Measurements from ENCODE around the gene GLI3.

The GLI3 gene

DNA sequence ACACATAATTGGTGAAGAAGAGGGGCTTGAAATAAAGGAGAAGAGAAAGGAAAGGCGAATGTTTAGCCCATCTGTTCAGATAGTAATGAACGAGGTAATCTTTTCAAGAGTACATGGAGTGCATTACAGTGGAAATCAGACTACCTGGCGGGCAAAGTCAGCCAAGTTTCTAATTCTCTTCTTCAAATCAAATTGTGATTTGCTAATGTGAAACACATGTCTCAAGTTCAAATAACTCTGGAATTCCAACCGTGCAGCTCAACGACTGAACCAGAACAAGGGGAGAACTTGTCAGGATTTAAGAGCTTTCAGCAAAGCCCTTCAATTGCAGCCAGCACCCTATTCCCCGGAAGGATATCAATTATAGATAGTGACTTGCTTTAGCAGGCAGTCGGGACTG lies 216.9 kb downstream of the GLI3 start:
- H3K27ac ChIP-seq (ENCODE audit: low read length) = no peak overlapping the region
- no peak overlapping the region for H3K9ac ChIP-seq (ENCODE audit: low read depth, low read length)
- no peak for DNase-seq
- H3K36me3 ChIP-seq (ENCODE audit: insufficient read depth, low read length) = peaks cover 59% of the 10 kb centered on the region
- no peaks in the 10 kb centered on the region for H3K27me3 ChIP-seq (ENCODE audit: insufficient read depth, low read length, poor library complexity)
- H3K9me3 ChIP-seq (ENCODE audit: insufficient read depth, low read length, severe bottlenecking) = no peaks in the 10 kb centered on the region
- no peak overlapping the region for H3K4me2 ChIP-seq (ENCODE audit: insufficient read depth, low read length)
- no peaks in the 10 kb centered on the region for H3K79me2 ChIP-seq (ENCODE audit: insufficient read depth, low read length)
- TF ChIP-seq EZH2 (IDR thresholded peaks at IDR 0.05; ENCODE audit: borderline replicate concordance, low read depth, low read length, severe bottlenecking) (no peak), CTCF (IDR thresholded peaks at IDR 0.05; ENCODE audit: borderline replicate concordance, extremely low read depth, low read length, poor library complexity, severe bottlenecking) (no peak)
- no peak overlapping the region for H3K4me3 ChIP-seq (ENCODE audit: low read depth in 1 of 2, low read length in 2 of 2)
- no peak for ATAC-seq (ENCODE audit: insufficient read depth, low read depth)
- no peaks in the 10 kb centered on the region for H4K20me1 ChIP-seq (ENCODE audit: insufficient read depth, low read length)
- no peak overlapping the region for H2AFZ ChIP-seq (ENCODE audit: low read depth, low read length)
- no peaks in the 10 kb centered on the region for H3K4me1 ChIP-seq (ENCODE audit: insufficient read depth, low read length)

DNA sequence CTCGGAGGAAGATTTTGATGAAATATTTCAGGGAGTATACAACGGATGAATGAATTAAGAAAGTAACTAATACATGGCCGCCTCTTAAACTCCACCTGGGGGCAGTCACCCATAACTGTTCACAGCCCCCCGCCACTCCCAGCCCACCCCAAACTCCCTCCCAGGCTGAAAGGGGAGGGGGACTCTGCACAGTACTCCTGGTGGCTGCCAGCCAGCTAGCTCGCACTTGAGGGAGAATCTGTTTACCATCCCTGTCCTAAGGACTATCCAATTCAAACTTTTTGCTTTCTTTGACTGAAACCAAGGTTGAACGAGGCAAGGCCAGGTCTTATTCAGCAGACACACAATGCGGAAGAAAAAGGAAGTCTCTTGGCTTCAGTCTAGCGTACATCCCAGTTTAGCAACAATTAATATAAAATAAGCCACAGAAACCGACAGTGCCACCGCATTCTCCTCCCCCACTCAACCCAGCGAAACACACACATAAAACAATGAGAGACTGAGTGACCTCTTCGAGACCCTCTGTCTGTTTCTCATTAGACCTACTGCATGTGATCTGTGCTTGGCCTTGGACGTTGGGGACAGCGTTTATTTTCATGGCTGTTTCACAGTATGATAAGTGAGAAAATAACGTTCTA lies 219.5 kb downstream of the GLI3 start:
- Histone ChIP-seq H3K4me2 (ENCODE audit: insufficient read depth, low read length) (no peak overlapping the region), H2AFZ (ENCODE audit: low read depth, low read length) (no peak overlapping the region), H3K9ac (ENCODE audit: low read depth, low read length) (no peak overlapping the region), H3K36me3 (ENCODE audit: insufficient read depth, low read length) (peaks cover 44% of the 10 kb centered on the region), H3K4me3 (ENCODE audit: low read depth in 1 of 2, low read length in 2 of 2) (no peak overlapping the region), H3K27me3 (ENCODE audit: insufficient read depth, low read length, poor library complexity) (no peaks in the 10 kb centered on the region), H4K20me1 (ENCODE audit: insufficient read depth, low read length) (no peaks in the 10 kb centered on the region), H3K9me3 (ENCODE audit: insufficient read depth, low read length, severe bottlenecking) (no peaks in the 10 kb centered on the region), H3K4me1 (ENCODE audit: insufficient read depth, low read length) (no peaks in the 10 kb centered on the region), H3K27ac (ENCODE audit: low read length) (no peak overlapping the region), H3K79me2 (ENCODE audit: insufficient read depth, low read length) (no peaks in the 10 kb centered on the region)
- ATAC-seq (ENCODE audit: insufficient read depth, low read depth) (no peak), DNase-seq (no peak)
- TF ChIP-seq CTCF (IDR thresholded peaks at IDR 0.05; ENCODE audit: borderline replicate concordance, extremely low read depth, low read length, poor library complexity, severe bottlenecking) = no peak
- TF ChIP-seq EZH2 (IDR thresholded peaks at IDR 0.05; ENCODE audit: borderline replicate concordance, low read depth, low read length, severe bottlenecking) = no peak

DNA sequence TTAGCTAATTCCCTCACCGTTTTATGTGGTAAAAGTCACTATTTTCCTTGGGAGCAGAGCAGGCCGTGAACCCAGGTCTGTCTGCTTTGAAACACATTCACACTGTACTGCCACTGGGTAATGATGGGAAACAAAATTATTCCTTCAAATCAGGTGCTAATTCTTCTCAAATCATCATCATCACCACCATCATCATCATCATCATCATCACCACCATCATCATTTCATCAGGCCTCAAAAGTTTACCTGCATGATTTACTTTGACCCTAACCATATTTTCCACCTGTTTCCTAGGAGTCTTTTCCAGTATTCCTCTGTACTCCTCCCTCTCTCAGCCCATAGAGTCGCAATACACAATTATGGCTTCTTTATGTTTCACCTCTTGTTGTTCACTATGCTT lies 220.5 kb downstream of the GLI3 start:
- Histone ChIP-seq H3K9ac (ENCODE audit: low read depth, low read length) (no peak overlapping the region), H3K4me2 (ENCODE audit: insufficient read depth, low read length) (no peak overlapping the region), H3K4me3 (ENCODE audit: low read depth in 1 of 2, low read length in 2 of 2) (no peak overlapping the region), H3K79me2 (ENCODE audit: insufficient read depth, low read length) (no peaks in the 10 kb centered on the region), H2AFZ (ENCODE audit: low read depth, low read length) (no peak overlapping the region), H3K4me1 (ENCODE audit: insufficient read depth, low read length) (no peaks in the 10 kb centered on the region), H4K20me1 (ENCODE audit: insufficient read depth, low read length) (no peaks in the 10 kb centered on the region), H3K36me3 (ENCODE audit: insufficient read depth, low read length) (peaks cover 39% of the 10 kb centered on the region), H3K27me3 (ENCODE audit: insufficient read depth, low read length, poor library complexity) (no peaks in the 10 kb centered on the region), H3K27ac (ENCODE audit: low read length) (no peak overlapping the region), H3K9me3 (ENCODE audit: insufficient read depth, low read length, severe bottlenecking) (no peaks in the 10 kb centered on the region)
- no peak for ATAC-seq (ENCODE audit: insufficient read depth, low read depth)
- TF ChIP-seq EZH2 (IDR thresholded peaks at IDR 0.05; ENCODE audit: borderline replicate concordance, low read depth, low read length, severe bottlenecking) = no peak
- TF ChIP-seq CTCF (IDR thresholded peaks at IDR 0.05; ENCODE audit: borderline replicate concordance, extremely low read depth, low read length, poor library complexity, severe bottlenecking) = no peak
- no peak for DNase-seq

Data from DND-41 (cell line).